Astrocyte of the spinal cord (primary cell): ENCODE measurements around the gene HSDL1.

Experiments used
- DNase-seq: peaks from one replicate; pipeline ENCODE4 v3.0.0; 2011; ENCODE audit warnings: low read depth, low spot score
- H3K4me3 ChIP-seq: 2 replicates; pipeline ENCODE4 v1.5.1; 2011; ENCODE audit warnings: low read depth, mild to moderate bottlenecking, low read length, moderate library complexity
- in situ Hi-C: cut with HindIII; loops from 2 replicates; pipeline ENCODE4 v1.10.0; 2017; ENCODE audit warnings: low sequenced_read_pairs
- TF ChIP-seq, protein P1 (sequence below): IDR thresholded peaks from 2 replicates; pipeline ENCODE4 v1.5.1; 2012; ENCODE audit warnings: low read depth, mild to moderate bottlenecking, low read length, inconsistent platforms

HSDL1 gene

GRCh38 chr16:84180519-84181140, 35.7 kb upstream of the HSDL1 start:
- no peak for DNase-seq
- no peak overlapping the region for H3K4me3 ChIP-seq
- in situ Hi-C loops = no loop called here
- TF ChIP-seq, protein P1, sequence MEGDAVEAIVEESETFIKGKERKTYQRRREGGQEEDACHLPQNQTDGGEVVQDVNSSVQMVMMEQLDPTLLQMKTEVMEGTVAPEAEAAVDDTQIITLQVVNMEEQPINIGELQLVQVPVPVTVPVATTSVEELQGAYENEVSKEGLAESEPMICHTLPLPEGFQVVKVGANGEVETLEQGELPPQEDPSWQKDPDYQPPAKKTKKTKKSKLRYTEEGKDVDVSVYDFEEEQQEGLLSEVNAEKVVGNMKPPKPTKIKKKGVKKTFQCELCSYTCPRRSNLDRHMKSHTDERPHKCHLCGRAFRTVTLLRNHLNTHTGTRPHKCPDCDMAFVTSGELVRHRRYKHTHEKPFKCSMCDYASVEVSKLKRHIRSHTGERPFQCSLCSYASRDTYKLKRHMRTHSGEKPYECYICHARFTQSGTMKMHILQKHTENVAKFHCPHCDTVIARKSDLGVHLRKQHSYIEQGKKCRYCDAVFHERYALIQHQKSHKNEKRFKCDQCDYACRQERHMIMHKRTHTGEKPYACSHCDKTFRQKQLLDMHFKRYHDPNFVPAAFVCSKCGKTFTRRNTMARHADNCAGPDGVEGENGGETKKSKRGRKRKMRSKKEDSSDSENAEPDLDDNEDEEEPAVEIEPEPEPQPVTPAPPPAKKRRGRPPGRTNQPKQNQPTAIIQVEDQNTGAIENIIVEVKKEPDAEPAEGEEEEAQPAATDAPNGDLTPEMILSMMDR = no peak

DNA sequence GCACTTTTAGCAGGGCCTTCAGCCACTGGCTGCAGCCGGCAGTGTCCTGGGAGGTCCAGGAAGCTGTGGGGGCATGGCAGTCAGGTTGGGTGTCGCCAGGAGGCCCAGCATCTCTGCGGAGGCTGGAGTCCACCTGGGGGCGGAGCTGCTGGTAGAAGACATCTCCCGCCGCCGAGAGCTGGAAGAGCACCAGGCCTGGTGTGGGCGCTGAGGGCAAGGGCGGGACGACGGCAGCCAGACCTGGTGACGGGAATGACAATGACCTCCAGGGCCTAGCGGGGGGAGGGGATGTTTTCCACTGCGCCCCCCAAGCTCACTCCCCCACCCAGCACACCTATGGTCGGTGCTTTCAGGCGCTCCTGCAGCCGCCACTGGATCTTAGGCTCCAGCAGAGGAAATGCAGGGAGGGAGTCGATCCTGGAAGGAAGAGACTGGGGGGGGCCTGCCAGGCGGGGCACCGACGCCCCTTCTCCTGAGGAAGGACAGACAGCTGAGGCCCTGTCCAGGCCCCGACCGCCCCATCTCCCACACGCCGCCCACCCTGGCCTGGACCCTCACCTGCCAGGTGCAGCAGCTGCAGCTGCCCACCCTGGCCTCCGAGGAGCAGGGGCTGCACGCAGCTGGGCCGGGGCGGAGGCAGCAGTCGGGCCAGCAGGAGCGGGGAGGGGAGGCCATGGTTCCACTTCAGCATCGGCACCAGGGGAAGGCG, 34.8 kb upstream of the HSDL1 start:
- no peak overlapping the region for H3K4me3 ChIP-seq
- no peak for DNase-seq
- in situ Hi-C loops = no loop called here
- TF ChIP-seq, protein P1 = no peak

GRCh38 chr16:84178892-84179611, 34.1 kb upstream of the HSDL1 start:
- in situ Hi-C loops = no loop called here
- TF ChIP-seq, protein P1 = no peak
- no peak for DNase-seq
- H3K4me3 ChIP-seq = no peak overlapping the region

GRCh38 chr16:84178146-84178765, 33.3 kb upstream of the HSDL1 start:
- H3K4me3 ChIP-seq = no peak overlapping the region
- TF ChIP-seq, protein P1 = no peak
- DNase-seq = no peak
- in situ Hi-C loops = no loop called here

DNA sequence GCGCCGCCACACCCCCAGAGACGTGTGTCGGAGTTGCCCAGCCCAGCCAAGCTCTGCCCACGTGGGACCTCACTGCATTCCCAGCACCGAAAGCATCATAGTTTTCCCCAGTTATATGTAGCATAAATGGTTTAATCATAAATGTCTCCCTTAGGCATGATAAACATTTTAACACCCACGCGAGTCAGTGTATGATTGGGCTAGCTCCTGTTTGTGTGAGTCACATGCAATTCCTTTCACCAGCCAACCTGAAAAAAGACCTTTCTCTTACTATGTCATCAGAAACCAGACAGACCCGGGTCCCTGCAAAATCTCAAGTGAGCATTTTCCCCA, 32.7 kb upstream of the HSDL1 start:
- H3K4me3 ChIP-seq = no peak overlapping the region
- peak; percentile 16 for DNase-seq
- TF ChIP-seq, protein P1 = no peak
- in situ Hi-C loops = no loop called here

DNA sequence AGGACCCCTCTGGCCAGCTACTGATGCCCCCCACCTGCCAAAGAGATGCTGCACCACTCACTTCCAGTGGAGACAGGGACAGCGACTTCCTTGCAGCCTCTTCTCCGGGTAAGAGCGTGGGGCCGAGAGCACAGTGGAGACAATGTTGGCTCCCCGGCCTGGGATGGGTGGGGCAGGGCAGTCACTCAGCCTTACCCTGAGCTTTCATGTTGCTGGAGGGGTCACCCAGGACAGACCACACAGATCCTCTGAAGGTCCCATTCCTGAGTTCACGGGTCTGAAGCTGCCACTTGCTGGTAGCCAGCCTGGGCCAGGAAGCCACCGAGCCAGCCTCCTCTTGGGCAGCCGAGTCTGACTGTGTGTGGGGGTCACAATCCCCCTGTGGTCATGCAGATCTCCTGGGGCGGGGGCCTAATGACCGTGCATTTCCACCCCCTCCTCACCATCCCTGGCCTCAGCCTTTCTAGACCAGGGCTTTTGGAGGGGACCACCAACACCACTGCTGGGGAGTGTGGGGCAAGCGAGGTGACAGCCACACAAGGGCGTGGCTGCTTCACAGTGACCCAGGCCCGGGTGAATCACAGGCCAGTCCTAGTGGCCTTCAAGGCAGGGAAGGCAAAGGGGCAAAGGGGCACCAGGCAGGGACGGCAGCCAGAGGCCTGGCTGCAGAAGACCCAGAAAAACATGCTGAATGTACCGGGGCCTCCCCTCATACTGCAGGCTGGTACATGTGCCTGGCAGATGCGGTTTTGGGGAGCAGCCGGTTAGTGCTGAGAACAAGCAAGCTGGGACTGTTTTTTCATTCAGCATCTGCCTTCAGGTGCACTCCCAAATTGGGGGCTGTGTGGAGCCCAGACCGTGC, 31.4 kb upstream of the HSDL1 start:
- in situ Hi-C loops = no loop called here
- no peak overlapping the region for H3K4me3 ChIP-seq
- TF ChIP-seq, protein P1 = no peak
- no peak for DNase-seq
